Measurements from ENCODE around the gene SVIL. TPM values are rescaled to one million over a fixed set of nuclear protein-coding genes. Genes with fewer than 3 reads are reported as not detected.

The SVIL gene
- total RNA-seq, 3 donors from 2014 or later (not counting 1 experiment from before 2014, with no cell fraction given), result 24.9 to 57.2 (median 33.5) TPM

GRCh38 chr10:29533696-29534285 lies 101.0 kb downstream of the SVIL start:
- Histone ChIP-seq H3K27ac (ENCODE audit: low read length) (no peak overlapping the region), H3K9me3 (ENCODE audit: control insufficient read depth, insufficient read depth, low read length) (no peaks in the 10 kb centered on the region), H3K27me3 (ENCODE audit: control insufficient read depth, insufficient read depth, low read length) (no peaks in the 10 kb centered on the region), H3K4me3 (ENCODE audit: low read length) (no peak overlapping the region), H3K36me3 (ENCODE audit: control insufficient read depth, insufficient read depth, low read length) (peaks cover 2% of the 10 kb centered on the region), H3K4me1 (ENCODE audit: control insufficient read depth, insufficient read depth, low read length) (no peaks in the 10 kb centered on the region)
- 90% methylated on average over 7 of the region's 7 CpGs for WGBS (ENCODE audit: insufficient coverage)
- no peak overlapping the region for H3K4me3 Mint-ChIP-seq
- no peaks in the 10 kb centered on the region for H3K27me3 Mint-ChIP-seq (ENCODE audit: low read depth in 2 of 2)
- no peak for TF ChIP-seq CTCF (IDR thresholded peaks at IDR 0.05)
- intact Hi-C loops (cut with micrococcal nuclease), result no loop called here
- peaks cover 10 to 11% of the 10 kb centered on the region in 2 donors for H3K4me1 Mint-ChIP-seq
- DNase-seq, result no peak
- H3K27ac Mint-ChIP-seq, result no peak overlapping the region
- no peaks in the 10 kb centered on the region for H3K36me3 Mint-ChIP-seq
- no peaks in the 10 kb centered on the region for H3K9me3 Mint-ChIP-seq
- no peak for ATAC-seq

GRCh38 chr10:29533046-29533445 lies 101.7 kb downstream of the SVIL start:
- Histone ChIP-seq H3K4me1 (ENCODE audit: control insufficient read depth, insufficient read depth, low read length) (no peaks in the 10 kb centered on the region), H3K27me3 (ENCODE audit: control insufficient read depth, insufficient read depth, low read length) (no peaks in the 10 kb centered on the region), H3K27ac (ENCODE audit: low read length) (no peak overlapping the region), H3K9me3 (ENCODE audit: control insufficient read depth, insufficient read depth, low read length) (no peaks in the 10 kb centered on the region), H3K4me3 (ENCODE audit: low read length) (no peak overlapping the region), H3K36me3 (ENCODE audit: control insufficient read depth, insufficient read depth, low read length) (peaks cover 5% of the 10 kb centered on the region)
- no peak for TF ChIP-seq CTCF (IDR thresholded peaks at IDR 0.05)
- Mint-ChIP-seq H3K4me1 (peaks cover 10 to 11% of the 10 kb centered on the region in 2 donors), H3K4me3 (no peak overlapping the region), H3K36me3 (no peaks in the 10 kb centered on the region), H3K27me3 (ENCODE audit: low read depth in 2 of 2) (no peaks in the 10 kb centered on the region), H3K9me3 (no peaks in the 10 kb centered on the region), H3K27ac (no peak overlapping the region)
- intact Hi-C loops (cut with micrococcal nuclease), result no loop called here
- DNase-seq (no peak), ATAC-seq (no peak)
- 94% methylated on average over 12 of the region's 14 CpGs for WGBS (ENCODE audit: insufficient coverage)

GRCh38 chr10:29532256-29532878 lies 102.4 kb downstream of the SVIL start:
- ATAC-seq (no peak), DNase-seq (no peak)
- Mint-ChIP-seq H3K9me3 (no peaks in the 10 kb centered on the region), H3K27me3 (ENCODE audit: low read depth in 2 of 2) (no peaks in the 10 kb centered on the region), H3K4me1 (peaks cover 10 to 11% of the 10 kb centered on the region in 2 donors), H3K36me3 (no peaks in the 10 kb centered on the region), H3K4me3 (no peak overlapping the region), H3K27ac (no peak overlapping the region)
- no peaks in the 10 kb centered on the region for H3K27me3 ChIP-seq (ENCODE audit: control insufficient read depth, insufficient read depth, low read length)
- H3K36me3 ChIP-seq (ENCODE audit: control insufficient read depth, insufficient read depth, low read length), result peaks cover 5% of the 10 kb centered on the region
- no peak for TF ChIP-seq CTCF (IDR thresholded peaks at IDR 0.05)
- WGBS (ENCODE audit: insufficient coverage), result 94% methylated on average over 18 of the region's 19 CpGs
- H3K27ac ChIP-seq (ENCODE audit: low read length), result no peak overlapping the region
- intact Hi-C loops (cut with micrococcal nuclease), result no loop called here
- no peaks in the 10 kb centered on the region for H3K9me3 ChIP-seq (ENCODE audit: control insufficient read depth, insufficient read depth, low read length)
- no peaks in the 10 kb centered on the region for H3K4me1 ChIP-seq (ENCODE audit: control insufficient read depth, insufficient read depth, low read length)
- H3K4me3 ChIP-seq (ENCODE audit: low read length), result no peak overlapping the region

Data from natural killer cell (primary cell).